Neuronal stem cell (in vitro differentiated cells): ENCODE data around the gene PRKD3.

Experiments used
- DNase-seq: peaks from one replicate; pipeline ENCODE4 v3.0.0-alpha.2; 2013; ENCODE audit warnings: low spot score
- H2AFZ ChIP-seq: one replicate; pipeline ENCODE4 v1.6.1; 2013; ENCODE audit warnings: mild to moderate bottlenecking, low read length, inconsistent platforms
- H2AK5ac ChIP-seq: 2 replicates; pipeline ENCODE4 v1.6.1; 2013; ENCODE audit warnings: low read depth, mild to moderate bottlenecking, inconsistent platforms, low read length, moderate library complexity, mixed read lengths
- H2BK120ac ChIP-seq: 2 replicates; pipeline ENCODE4 v1.6.1; 2013; ENCODE audit warnings: low read depth, mild to moderate bottlenecking, inconsistent platforms, low read length, moderate library complexity, mixed read lengths
- H2BK12ac ChIP-seq: one replicate; pipeline ENCODE4 v1.6.1; 2013; ENCODE audit warnings: low read length, inconsistent platforms
- H2BK15ac ChIP-seq: 2 replicates; pipeline ENCODE4 v1.6.1; 2013; ENCODE audit warnings: mild to moderate bottlenecking, low read length, inconsistent platforms, mixed read lengths
- H2BK5ac ChIP-seq: one replicate; pipeline ENCODE4 v1.6.1; 2013; ENCODE audit warnings: inconsistent platforms, mild to moderate bottlenecking, low read length, moderate library complexity
- H3K14ac ChIP-seq: one replicate; pipeline ENCODE4 v1.6.1; 2013; ENCODE audit warnings: low read length, inconsistent platforms
- H3K18ac ChIP-seq: 2 replicates; pipeline ENCODE4 v1.6.1; 2013; ENCODE audit warnings: low read length, inconsistent platforms
- H3K23ac ChIP-seq: 2 replicates; pipeline ENCODE4 v1.6.1; 2013; ENCODE audit warnings: low read depth, mild to moderate bottlenecking, mixed read lengths, low read length, inconsistent platforms; ENCODE audit not compliant: poor library complexity
- H3K27ac ChIP-seq: replicated peaks from 3 replicates; pipeline ENCODE4 v1.5.1; 2013; ENCODE audit warnings: low read length, inconsistent platforms
- H3K27me3 ChIP-seq, 3 experiments: 2 replicates each; pipeline ENCODE4 v1.6.1; 2013; ENCODE audit warnings: low read length in 3 of 3, mild to moderate bottlenecking in 2 of 3, inconsistent platforms in 1 of 3, low read depth in 1 of 3, mixed read lengths in 1 of 3, moderate library complexity in 1 of 3; ENCODE audit not compliant: control insufficient read depth in 3 of 3, insufficient read depth in 3 of 3
- H3K36me3 ChIP-seq, 2 donors: replicated peaks in 1 of 2; 2 replicates each; pipeline ENCODE4 v1.6.1; 2013; ENCODE audit warnings: low read length in 2 of 2; ENCODE audit not compliant: control insufficient read depth in 2 of 2, insufficient read depth in 2 of 2
- H3K4ac ChIP-seq: 2 replicates; pipeline ENCODE4 v1.6.1; 2013; ENCODE audit warnings: inconsistent platforms, mild to moderate bottlenecking, low read length, moderate library complexity
- H3K4me1 ChIP-seq, 2 donors: 1 replicate in 1 of 2; 2 replicates in 1 of 2; pipeline ENCODE4 v1.6.1; 2013; ENCODE audit warnings: low read length in 2 of 2, low read depth in 1 of 2; ENCODE audit not compliant: control insufficient read depth in 2 of 2, insufficient read depth in 1 of 2
- H3K4me2 ChIP-seq: one replicate; pipeline ENCODE4 v1.6.1; 2013; ENCODE audit warnings: mild to moderate bottlenecking, low read length, inconsistent platforms; ENCODE audit not compliant: insufficient read depth, poor library complexity, severe bottlenecking
- H3K4me3 ChIP-seq, 2 donors: 2 replicates each; pipeline ENCODE4 v1.5.1; 2013; ENCODE audit warnings: low read length in 2 of 2, mild to moderate bottlenecking in 2 of 2, inconsistent platforms in 1 of 2, moderate library complexity in 1 of 2
- H3K79me1 ChIP-seq: one replicate; pipeline ENCODE4 v1.6.1; 2013; ENCODE audit warnings: low read depth, mild to moderate bottlenecking, inconsistent platforms, low read length, moderate library complexity
- H3K9ac ChIP-seq: one replicate; pipeline ENCODE4 v1.6.1; 2013; ENCODE audit warnings: mild to moderate bottlenecking, low read depth, low read length, inconsistent platforms; ENCODE audit not compliant: poor library complexity
- H3K9me3 ChIP-seq, 2 donors: replicated peaks in 1 of 2; 2 replicates each; pipeline versions ENCODE3 to v1.6.1; 2013; ENCODE audit warnings: low read length in 2 of 2, mild to moderate bottlenecking in 2 of 2, inconsistent platforms in 1 of 2, low read depth in 1 of 2, mixed read lengths in 1 of 2, moderate library complexity in 1 of 2; ENCODE audit not compliant: control insufficient read depth in 2 of 2, insufficient read depth in 1 of 2
- H4K8ac ChIP-seq: one replicate; pipeline ENCODE4 v1.6.1; 2013; ENCODE audit warnings: low read depth, mild to moderate bottlenecking, inconsistent platforms, low read length, moderate library complexity
- H4K91ac ChIP-seq: one replicate; pipeline ENCODE4 v1.6.1; 2013; ENCODE audit warnings: low read length, low read depth, mild to moderate bottlenecking, inconsistent platforms; ENCODE audit not compliant: poor library complexity
- WGBS, 2 donors: extraction: QIAGEN DNeasy Blood & Tissue Kit; methylation state at CpG; one replicate each; pipeline ENCODE4 v1.1.7; 2013; ENCODE audit warnings: missing lambda C conversion rate in 2 of 2, mixed read lengths in 1 of 2; ENCODE audit not compliant: insufficient read length in 2 of 2, insufficient replicate concordance in 1 of 2; ENCODE audit errors: extremely low coverage in 2 of 2; 5-methylcytosine and 5-hydroxymethylcytosine counted together

PRKD3 gene

DNA sequence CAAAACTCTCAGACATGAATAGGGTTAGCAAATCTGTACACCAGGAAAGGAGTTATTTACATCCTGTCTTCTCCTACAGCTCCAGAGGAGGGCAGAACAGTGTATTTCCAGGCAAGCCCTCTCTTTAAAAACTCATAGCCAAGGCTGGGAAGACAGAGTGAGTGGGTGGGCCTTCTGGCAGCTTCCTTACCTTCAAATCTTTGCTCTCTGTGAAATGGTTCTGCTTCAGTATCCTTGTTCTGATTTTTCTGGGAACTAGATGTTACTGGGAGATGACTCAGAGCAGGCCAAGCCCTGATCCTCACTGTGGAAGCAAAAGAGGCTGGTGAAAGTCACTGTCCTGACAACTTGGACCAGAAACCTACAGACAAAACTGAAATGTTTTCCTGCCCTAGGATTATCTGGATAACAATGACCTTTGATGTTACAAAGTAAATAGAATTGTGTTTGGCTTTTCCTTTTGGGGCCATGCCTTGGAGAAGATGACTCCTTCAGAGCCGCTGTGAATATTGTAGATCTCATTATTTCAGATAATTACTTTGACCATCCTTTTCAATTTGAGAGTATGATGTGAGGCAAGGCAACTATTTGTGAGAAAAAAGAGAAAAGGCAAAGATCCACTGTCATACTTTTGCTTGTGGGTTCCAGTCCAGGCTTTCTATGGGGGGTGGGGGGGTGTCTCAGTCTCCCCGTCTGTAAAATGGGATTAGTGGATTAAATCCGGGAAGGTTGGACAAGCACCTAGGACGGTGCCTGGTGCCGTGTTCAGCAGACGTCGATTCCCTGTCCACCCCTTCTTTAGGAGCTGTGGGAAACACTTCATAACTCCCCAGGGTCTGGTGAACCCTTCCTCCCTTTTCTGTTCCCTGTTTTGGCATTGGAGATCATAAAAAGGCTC is 19.2 kb upstream of the PRKD3 start:
- Histone ChIP-seq H2BK120ac (no peak overlapping the region), H4K8ac (no peak overlapping the region), H3K4me1 (peaks cover 4 to 5% of the 10 kb centered on the region in 2 donors), H2BK5ac (no peak overlapping the region), H3K4me2 (peak overlapping the region; percentile 86), H3K14ac (no peak overlapping the region), H3K27me3 (peaks cover 0 to 2% (median 0%) of the 10 kb centered on the region in 3 experiments), H2BK12ac (no peak overlapping the region), H3K4ac (no peak overlapping the region), H3K36me3 (no peaks in the 10 kb centered on the region), H3K79me1 (no peaks in the 10 kb centered on the region), H3K9me3 (no peaks in the 10 kb centered on the region), H2AFZ (no peak overlapping the region), H2AK5ac (no peak overlapping the region), H3K18ac (no peak overlapping the region), H3K27ac (no peak overlapping the region), H3K9ac (no peak overlapping the region), H3K4me3 (peak overlapping the region in 1 of 2 donors; percentile 89), H2BK15ac (no peak overlapping the region), H4K91ac (no peak overlapping the region), H3K23ac (no peak overlapping the region)
- no peak for DNase-seq
- WGBS, 2 donors = no CpG with 5 or more reads among the region's 7 CpGs

DNA sequence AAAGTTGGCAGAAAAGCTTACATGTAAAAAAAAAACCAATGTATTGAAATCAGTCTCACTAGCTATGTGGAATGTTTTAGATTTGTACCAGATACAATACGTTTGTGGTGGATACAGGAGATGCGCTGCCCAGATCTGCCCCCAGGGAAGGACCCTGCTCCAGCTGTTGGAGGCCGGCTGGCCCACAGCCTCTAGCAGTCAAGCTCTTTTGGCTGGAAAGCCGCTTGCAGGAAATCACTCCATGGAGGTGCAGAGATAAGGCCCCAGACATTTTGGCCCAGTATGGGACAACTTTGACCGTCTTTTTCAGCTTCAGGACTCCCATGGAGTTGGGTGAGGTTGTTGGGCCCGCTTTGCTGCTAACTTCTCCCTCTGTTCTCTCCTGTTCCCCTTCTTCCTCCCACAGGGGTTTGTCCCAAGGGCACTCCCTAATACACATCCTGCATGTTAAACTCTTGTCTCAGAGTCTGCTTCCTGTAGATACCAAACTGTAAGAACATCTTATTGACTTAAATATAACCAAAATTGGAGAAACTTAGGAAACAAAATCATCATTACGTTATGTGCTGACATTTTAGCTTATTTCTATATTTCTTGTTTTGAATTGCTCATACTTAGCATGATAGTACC is 18.1 kb upstream of the PRKD3 start:
- Histone ChIP-seq H3K9ac (no peak overlapping the region), H3K23ac (no peak overlapping the region), H2BK120ac (no peak overlapping the region), H3K27me3 (peaks cover 0 to 2% (median 0%) of the 10 kb centered on the region in 3 experiments), H3K18ac (no peak overlapping the region), H3K4ac (no peak overlapping the region), H3K4me2 (no peak overlapping the region), H4K91ac (no peak overlapping the region), H3K79me1 (no peaks in the 10 kb centered on the region), H3K14ac (no peak overlapping the region), H2AFZ (no peak overlapping the region), H4K8ac (no peak overlapping the region), H2BK5ac (no peak overlapping the region), H3K36me3 (no peaks in the 10 kb centered on the region), H3K9me3 (no peaks in the 10 kb centered on the region), H2AK5ac (peak overlapping the region; percentile 43), H3K4me1 (no peaks in the 10 kb centered on the region), H3K4me3 (no peak overlapping the region), H3K27ac (no peak overlapping the region), H2BK15ac (no peak overlapping the region), H2BK12ac (no peak overlapping the region)
- DNase-seq = no peak
- WGBS, 2 donors = no CpG with 5 or more reads among the region's 7 CpGs

DNA sequence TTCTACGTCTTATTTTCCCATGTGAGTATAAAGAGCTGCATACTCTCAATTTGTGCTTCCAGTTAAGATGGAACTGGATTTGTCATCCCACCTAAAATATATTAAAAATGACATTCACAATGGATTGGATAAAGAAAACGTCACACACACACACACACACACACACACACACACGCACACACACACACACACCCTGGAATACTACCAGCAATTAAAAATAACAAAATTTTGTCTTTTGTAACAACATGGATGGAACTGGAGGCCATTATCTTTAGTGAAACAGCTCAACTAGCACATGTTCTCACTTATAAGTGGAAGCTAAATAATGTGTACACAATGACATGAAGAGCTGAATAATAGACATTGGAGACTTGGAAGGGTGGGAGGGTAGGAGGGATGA is 16.0 kb upstream of the PRKD3 start:
- H4K91ac ChIP-seq = no peak overlapping the region
- H3K9ac ChIP-seq = no peak overlapping the region
- no peak overlapping the region for H2BK15ac ChIP-seq

DNA sequence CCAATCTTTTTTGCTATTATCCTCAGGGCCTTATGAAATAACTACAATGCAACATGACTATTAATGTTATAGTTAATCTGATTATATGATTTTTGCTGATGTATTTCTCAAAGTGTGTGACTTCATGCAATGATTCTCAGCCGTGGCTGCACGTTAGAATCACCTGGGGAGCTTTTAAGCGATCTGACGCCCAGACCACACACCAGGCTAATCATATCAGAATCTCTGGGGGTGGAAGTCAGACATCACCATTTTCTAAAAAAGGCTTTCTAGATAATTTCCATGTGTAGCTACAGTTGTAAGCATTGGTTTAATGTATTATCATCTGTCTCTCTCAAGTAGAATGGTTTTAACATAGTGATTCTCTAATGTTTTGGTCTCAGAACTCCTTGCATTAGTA is 14.3 kb upstream of the PRKD3 start:
- no peak overlapping the region for H2AFZ ChIP-seq
- no peak overlapping the region for H2BK12ac ChIP-seq
- no peaks in the 10 kb centered on the region for H3K4me1 ChIP-seq
- no peak overlapping the region for H2BK15ac ChIP-seq
- WGBS, 2 donors = no CpG with 5 or more reads among the region's 4 CpGs
- H3K4ac ChIP-seq = no peak overlapping the region
- H3K23ac ChIP-seq = no peak overlapping the region
- no peak overlapping the region for H3K14ac ChIP-seq
- no peak overlapping the region for H4K91ac ChIP-seq
- DNase-seq = no peak
- H3K79me1 ChIP-seq = no peaks in the 10 kb centered on the region
- no peaks in the 10 kb centered on the region for H3K27me3 ChIP-seq
- no peak overlapping the region for H3K18ac ChIP-seq
- no peak overlapping the region for H3K4me2 ChIP-seq
- no peak overlapping the region for H2BK120ac ChIP-seq
- H3K4me3 ChIP-seq = no peak overlapping the region
- H4K8ac ChIP-seq = no peak overlapping the region
- H2AK5ac ChIP-seq = no peak overlapping the region
- H3K9me3 ChIP-seq = no peaks in the 10 kb centered on the region
- no peaks in the 10 kb centered on the region for H3K36me3 ChIP-seq
- no peak overlapping the region for H3K9ac ChIP-seq
- no peak overlapping the region for H3K27ac ChIP-seq
- no peak overlapping the region for H2BK5ac ChIP-seq

More for the DNA sequence above, 16.0 kb upstream of the PRKD3 start:
- Histone ChIP-seq H2AFZ (no peak overlapping the region), H2BK5ac (no peak overlapping the region), H3K36me3 (no peaks in the 10 kb centered on the region), H3K27ac (no peak overlapping the region), H3K9me3 (no peaks in the 10 kb centered on the region), H3K4me1 (no peaks in the 10 kb centered on the region), H2BK120ac (no peak overlapping the region), H3K27me3 (peaks cover 0 to 2% (median 0%) of the 10 kb centered on the region in 3 experiments), H4K8ac (no peak overlapping the region), H2BK12ac (no peak overlapping the region), H3K4me3 (no peak overlapping the region), H3K79me1 (no peaks in the 10 kb centered on the region), H3K4ac (no peak overlapping the region), H3K14ac (no peak overlapping the region), H3K18ac (no peak overlapping the region), H2AK5ac (no peak overlapping the region), H3K23ac (no peak overlapping the region), H3K4me2 (no peak overlapping the region)
- no CpG with 5 or more reads among the region's 3 CpGs for WGBS, 2 donors
- no peak for DNase-seq
